OCI-LY3 (cell line): Measurements from ENCODE around the gene SH3PXD2B.
"Not testable (repeated sequence)": the region's sequence is repeated elsewhere in the genome, so short reads cannot be mapped to it uniquely, and the experiment has no call there.

Experiments
- EZH2phosphoT487 ChIP-seq: fragments of 200-600 bp; shearing (Covaris generic); IDR thresholded peaks from 2 replicates; pipeline ENCODE4 v1.6.1; 2018; ENCODE audit warnings: antibody characterized with exemption, mixed run types, low read depth
- TF ChIP-seq, protein P1 (sequence below): fragments of 200-600, 300-600 bp; sonication (generic); IDR thresholded peaks from 2 replicates; pipeline ENCODE4 v1.5.1; 2014; ENCODE audit warnings: antibody characterized with exemption, low read length, low read depth

DNA sequence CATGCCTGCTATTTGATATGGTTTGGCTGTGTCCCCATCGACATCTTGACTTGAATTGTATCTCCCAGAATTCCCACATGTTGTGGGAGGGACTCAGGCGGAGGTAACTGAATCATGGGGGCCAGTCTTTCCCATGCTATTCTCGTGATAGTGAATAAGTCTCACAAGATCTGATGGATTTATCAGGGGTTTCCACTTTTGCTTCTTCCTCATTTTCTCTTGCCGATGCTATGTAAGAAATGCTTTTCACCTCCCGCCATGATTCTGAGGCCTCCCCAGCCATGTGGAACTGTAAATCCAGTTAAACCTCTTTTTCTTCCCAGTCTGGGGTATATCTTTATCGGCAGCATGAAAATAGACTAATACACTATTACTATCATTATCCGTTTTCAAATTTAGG, 101.8 kb downstream of the SH3PXD2B start:
- TF ChIP-seq, protein P1, sequence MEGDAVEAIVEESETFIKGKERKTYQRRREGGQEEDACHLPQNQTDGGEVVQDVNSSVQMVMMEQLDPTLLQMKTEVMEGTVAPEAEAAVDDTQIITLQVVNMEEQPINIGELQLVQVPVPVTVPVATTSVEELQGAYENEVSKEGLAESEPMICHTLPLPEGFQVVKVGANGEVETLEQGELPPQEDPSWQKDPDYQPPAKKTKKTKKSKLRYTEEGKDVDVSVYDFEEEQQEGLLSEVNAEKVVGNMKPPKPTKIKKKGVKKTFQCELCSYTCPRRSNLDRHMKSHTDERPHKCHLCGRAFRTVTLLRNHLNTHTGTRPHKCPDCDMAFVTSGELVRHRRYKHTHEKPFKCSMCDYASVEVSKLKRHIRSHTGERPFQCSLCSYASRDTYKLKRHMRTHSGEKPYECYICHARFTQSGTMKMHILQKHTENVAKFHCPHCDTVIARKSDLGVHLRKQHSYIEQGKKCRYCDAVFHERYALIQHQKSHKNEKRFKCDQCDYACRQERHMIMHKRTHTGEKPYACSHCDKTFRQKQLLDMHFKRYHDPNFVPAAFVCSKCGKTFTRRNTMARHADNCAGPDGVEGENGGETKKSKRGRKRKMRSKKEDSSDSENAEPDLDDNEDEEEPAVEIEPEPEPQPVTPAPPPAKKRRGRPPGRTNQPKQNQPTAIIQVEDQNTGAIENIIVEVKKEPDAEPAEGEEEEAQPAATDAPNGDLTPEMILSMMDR, result not testable (repeated sequence)
- not testable (repeated sequence) for TF ChIP-seq EZH2phosphoT487
